Measurements from ENCODE around the gene IL1RL1. TPM values are rescaled to one million over a fixed set of nuclear protein-coding genes. Genes with fewer than 3 reads are reported as not detected.
A peak's percentile ranks its signal among the peaks of the same experiment; 100 is the strongest.
"Not testable (repeated sequence)": the region's sequence is repeated elsewhere in the genome, so short reads cannot be mapped to it uniquely, and the experiment has no call there.

IL1RL1 gene
- total RNA-seq, 1 donor from 2014 or later, result 0.90 TPM

DNA sequence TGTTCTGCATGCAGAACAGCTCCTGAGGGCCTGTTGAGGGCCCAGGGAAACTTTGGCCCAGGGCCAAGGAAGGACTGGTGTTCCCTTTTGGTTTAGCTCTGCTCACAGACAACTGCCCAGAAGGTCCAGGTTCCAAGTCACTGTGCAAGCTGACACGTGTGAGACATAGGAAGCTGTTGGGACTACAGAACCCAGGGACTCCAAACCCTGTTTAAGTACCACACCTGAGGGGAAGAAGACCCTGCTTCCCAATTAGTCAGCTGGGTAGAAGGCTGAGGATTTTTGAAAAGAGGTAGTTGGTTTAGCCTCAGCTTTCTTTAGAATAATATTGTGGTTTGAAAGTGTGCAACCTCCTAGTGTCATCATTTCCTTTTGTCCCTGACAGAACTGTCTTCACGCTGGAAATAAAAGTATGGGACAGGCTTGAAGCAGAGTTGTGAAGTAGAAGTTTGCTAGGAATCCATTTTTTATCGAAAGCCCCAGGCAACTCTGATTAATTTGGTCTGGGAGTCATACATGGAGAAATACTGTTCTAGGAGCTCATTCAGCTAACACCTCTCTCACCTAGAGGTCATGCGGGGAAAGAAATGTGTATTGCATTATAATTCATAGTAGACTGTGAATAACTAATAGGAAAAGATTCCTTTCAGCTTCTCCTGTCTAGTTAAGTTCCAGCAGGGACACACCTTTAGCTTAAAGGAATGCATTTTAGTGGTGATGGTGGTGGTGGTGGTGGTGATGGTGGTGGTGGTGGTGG lies 19.9 kb upstream of the IL1RL1 start:
- no peak for DNase-seq (ENCODE audit: low read depth in 2 of 2)

DNA sequence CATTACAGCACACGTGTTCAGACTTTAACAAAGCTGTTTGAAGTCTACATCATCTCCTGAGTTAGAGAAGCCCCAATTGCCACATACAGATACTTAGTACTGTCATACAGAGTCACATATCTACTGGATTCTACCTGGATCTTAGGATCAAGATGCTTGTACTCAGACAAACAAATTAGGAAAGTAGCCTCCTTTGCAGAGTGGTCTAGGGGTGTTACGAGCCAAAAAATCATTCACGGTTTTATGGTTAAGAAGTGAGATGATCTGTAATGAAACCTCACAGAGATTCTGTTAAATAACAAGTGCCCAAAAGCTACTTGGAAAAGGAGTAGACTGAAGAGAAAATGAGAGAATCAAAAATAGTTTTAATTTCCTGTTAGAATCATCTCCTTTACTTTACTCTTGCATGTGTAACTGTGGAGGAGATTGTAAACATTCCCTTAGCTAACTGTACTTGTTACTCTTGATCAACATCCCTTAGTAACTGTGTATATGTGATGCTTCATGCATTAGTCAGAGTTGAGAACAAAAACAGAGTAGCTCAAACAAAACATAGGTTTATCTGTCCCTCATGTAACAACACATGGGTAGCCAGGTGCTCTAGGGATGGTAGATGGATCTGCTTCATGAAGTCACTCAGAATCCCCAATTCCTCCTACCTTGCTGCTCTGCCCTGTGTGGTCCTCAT lies 16.4 kb upstream of the IL1RL1 start:
- DNase-seq (ENCODE audit: low read depth in 2 of 2), result peak in 1 of 2 donors; percentile 9

DNA sequence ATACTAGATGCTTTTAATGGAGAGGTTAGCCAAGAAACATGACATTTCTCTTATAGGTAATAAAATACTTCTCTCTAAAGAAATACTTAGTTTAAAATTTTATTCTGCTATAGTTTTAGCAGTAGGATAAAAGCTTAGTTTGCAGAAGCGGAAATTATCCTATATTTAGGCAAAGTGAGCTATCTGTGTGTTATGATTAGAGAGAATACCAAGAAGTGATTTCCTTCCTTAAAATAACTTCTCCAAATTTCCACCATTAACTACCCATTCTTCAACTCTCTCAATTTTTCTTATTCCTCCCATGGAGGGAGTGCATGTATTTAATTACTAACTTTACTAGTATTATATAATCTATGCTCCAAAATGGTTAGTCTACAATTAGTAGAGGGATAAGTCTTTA lies 15.8 kb upstream of the IL1RL1 start:
- DNase-seq (ENCODE audit: low read depth in 2 of 2), result no peak

DNA sequence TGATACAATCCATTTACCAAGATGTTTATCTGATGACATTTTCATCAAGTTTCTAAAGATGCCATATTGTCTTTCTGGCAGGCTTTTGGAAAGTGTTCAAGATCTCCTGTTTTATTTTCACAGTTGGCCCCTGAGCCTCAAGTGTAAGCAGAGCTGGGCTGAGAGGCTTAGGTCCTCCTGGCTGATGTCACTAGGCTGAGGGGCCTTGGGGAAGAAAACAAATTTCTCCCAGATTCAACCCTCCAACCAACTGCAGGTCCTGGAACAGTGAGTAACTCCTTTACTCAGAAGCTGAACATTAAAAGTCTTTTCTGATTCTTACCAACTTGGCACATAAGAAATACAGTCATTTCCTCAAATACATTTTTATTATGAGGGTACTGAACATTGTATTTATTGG lies 14.9 kb upstream of the IL1RL1 start:
- DNase-seq (ENCODE audit: low read depth in 2 of 2), result no peak

DNA sequence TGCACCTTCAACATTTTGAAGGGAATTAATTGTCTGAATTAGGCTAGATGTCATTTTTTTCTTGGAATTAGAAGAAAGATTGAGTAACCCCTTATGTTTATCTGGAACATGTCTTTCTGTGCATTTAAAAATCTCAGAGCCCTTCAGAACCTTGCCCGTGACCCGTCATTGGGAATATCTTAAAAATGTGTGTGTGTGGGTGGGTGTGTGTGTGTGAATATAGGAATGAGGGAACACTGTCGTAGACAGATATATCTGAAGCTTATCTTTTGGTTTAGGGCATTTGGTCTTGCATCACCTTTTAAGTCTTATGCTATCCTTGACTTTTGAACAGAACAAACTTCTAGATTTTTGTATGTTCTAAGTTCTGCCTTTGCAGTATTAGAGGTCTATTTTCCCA lies 13.5 kb upstream of the IL1RL1 start:
- no peak for DNase-seq (ENCODE audit: low read depth in 2 of 2)

DNA sequence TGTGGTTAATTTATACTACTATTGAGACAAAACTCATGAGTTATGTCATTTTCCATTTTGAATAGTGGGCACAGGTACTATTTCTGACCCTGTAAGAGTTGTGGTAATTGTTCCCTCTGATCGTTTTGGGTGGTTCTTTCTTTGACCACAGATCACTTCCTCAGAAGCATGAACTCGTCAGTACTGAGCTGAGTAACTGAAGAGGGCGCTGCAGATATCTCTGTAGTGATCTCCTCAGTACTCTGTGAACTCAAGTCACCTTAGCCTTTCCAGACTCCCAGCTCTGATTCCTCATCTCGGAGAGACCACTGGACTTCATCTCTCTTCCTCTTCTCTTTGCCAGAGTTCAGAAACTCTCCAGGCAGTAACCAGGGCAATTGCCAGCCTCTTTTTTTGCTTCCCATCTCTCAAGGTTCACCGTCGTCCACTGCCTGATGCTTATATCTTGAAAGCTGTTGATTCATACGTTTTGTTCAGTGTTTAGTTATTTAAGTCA lies 9.4 kb upstream of the IL1RL1 start:
- DNase-seq (ENCODE audit: low read depth in 2 of 2), result peak in 1 of 2 donors; percentile 32

DNA sequence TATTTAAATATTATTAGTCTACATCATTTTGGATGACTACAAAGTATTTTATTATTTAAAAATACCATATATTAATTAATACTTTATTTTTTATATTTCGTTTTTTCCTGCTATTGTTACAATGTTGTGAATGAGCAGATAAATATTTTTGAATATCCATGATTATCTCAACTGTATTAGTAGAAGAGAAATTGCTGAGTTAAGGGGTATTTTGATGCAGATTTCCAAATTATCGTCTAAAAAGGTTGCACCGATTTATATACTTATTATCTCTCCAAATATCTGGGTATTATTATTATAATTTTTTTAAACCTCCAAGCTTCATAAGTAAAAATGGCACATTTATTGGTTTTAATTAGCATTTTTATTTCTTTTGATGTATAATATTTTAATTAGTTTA lies 8.9 kb upstream of the IL1RL1 start:
- no peak for DNase-seq (ENCODE audit: low read depth in 2 of 2)

DNA sequence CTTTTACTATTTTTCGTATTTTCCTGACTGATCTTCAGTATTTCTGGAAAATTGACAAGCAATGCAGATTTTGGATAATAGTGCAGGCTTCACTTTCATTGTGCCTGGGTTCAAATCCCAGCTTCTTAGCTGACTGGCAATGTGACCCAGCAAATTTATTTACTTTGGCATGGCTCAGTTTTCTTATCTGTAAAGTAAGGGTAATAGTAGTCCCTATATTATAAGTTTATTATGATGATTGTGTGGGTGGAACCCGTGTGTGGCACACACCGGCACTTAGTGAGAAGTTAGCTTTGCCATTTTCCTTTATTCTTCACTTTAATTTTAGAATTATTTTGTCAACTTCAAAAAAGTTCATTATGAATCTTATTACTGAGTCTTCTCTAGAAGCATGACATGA lies 7.8 kb upstream of the IL1RL1 start:
- no peak for DNase-seq (ENCODE audit: low read depth in 2 of 2)

DNA sequence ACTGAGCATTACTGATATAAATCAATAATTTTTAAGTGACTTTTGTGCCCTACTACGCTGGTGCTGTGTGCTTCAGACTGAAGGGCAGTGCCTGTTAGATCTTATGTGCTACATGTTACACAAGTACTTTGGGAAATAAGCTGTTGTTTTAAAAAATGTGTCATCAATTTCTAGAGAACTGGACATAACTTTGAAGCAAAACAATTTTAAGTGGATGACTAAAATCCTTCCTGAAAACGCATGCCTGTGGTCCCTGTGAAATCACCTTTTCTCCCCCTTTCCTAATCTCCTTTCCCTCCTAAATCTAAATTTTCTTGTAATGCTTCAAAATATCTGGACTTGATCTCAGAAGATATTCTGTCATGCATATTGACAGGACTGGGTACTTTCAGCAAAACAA lies 7.1 kb upstream of the IL1RL1 start:
- DNase-seq (ENCODE audit: low read depth in 2 of 2), result peak in 1 of 2 donors; percentile 55

DNA sequence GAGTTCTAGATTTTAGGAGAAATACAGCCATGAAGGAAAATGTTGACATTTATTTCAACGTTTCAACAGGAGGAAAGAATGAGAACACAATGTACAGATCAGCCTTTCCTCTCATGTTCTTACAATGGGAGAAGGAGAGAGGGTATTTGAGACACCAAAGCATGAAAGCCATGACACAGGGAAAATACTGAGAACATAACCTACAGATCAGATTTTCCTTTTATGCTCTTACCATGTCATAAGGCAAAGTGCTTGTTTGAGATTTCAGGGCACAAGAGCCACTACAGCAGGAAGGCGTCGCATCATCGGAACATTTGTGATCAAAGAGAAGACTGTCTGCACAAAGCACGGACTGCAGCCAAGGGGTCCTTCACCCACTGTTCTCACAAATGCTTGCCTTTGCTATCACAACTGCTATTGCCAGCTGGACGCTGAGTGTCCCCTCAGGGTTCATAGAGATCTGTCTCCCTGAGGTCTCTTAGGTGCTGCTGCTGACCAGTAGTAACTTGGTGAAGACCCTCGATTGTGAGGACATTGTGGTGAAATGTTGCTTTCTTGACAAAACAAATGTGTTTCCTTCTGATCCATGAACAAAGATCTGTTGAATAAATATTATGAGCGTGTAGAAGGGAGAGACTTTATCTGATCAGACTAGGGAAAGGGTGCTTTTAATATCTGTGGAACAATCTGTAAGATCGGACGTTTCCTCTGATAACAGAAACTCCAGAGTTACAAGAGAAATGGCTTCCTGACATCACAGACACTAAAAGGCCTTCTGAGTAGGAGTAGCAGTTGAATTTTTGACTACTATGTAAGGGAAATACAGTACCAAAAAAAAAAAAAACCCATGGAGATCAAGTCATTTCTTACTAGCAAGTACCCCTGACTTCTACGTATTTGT lies 6.4 kb upstream of the IL1RL1 start:
- DNase-seq (ENCODE audit: low read depth in 2 of 2), result peak in 1 of 2 donors; percentile 75

DNA sequence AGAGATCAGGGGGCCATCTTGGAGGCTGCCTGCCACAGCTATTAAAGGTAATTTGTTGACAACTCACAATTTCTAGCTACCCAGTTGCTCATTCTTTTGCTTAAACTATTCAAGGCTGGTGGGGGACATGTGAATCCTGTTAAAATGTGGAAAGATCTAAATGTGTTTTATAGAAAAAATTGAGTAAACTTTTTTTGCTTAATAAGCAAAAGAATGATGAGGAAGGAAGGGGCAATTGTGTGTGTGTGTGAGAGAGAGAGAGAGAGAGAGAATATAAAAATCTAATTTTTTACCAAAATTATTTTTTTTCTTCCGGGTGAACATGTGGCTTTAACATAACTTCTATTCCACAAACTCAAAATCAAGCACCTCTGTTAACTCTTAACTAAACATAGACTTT lies 5.2 kb upstream of the IL1RL1 start:
- no peak for DNase-seq (ENCODE audit: low read depth in 2 of 2)

DNA sequence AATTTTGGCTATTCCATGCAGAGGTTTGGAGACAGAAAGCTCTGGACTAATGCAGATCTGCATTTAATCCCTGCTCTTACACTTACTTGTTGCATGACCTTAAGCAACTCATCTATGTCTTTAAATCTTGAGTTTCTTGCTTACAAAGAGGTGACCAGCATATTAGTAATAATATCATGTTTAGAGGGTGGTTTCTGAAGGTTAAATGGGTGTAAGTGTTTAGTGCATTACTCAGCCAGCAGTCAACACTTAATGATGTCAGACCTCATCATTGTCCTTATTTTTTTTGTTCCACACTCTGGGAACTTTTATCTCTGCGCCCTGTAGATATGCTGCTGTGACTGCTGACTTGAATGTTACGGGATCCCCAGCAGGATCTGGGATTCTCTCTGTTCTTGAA lies 1.7 kb downstream of the IL1RL1 start:
- DNase-seq (ENCODE audit: low read depth in 2 of 2), result peak in 1 of 2 donors; percentile 35

DNA sequence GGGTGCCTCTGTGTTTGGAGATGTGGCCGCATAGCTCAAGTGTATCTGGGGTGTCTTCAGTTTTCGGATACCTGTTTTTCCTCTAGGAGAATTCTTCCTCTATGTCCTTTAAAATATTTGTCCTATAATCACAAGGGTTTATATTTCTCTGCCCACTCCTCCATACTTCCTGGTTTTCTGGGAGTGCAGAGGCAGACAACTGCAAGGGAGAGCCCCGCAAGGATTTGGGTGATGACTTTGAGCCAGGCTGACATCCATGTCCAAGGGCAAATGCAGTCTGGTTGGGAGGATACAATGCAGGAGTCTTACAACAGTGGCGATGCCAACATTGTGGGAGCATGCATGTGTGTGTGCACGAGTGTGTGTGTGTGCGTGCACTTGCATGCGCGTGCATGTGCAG lies 2.1 kb downstream of the IL1RL1 start:
- DNase-seq (ENCODE audit: low read depth in 2 of 2), result no peak

DNA sequence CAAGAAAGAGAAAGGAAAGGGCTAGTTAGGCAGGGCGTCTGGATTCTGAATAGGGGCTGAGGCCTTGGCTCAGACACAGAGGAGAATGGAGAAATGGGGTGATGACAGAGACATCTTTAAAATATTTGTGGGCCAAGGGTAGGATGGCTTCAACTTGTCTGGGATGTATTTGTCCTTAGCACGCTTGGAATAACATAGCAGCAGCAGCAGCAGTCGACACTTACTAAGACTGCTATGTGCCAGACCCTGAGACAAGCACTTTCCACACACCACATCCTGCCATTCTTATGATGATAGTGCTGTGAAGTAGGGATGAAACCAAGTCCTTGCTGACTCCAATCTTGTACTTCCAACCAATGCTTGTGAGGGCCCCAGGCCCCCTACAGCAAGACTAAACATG lies 2.6 kb downstream of the IL1RL1 start:
- DNase-seq (ENCODE audit: low read depth in 2 of 2), result no peak

DNA sequence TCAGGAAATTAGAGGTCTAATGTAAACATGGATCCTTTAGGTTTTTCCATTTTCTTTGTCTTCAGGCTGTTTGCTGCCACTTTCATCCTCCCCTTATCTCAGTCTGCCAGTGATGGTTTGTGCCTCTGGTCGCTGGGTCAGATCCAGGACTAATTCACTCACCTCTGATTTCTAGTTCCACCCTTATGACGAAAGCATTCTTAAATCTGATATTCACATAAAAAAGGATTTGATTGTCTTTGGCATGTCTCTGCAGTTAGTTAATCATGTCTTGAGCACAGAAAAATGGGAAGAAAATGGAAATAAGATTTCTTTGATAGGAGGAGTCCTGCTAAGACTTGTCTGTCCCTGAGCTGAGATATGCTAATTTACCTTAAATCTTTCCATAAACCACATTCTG lies 4.6 kb downstream of the IL1RL1 start:
- peak in 1 of 2 donors; percentile 33 for DNase-seq (ENCODE audit: low read depth in 2 of 2)

DNA sequence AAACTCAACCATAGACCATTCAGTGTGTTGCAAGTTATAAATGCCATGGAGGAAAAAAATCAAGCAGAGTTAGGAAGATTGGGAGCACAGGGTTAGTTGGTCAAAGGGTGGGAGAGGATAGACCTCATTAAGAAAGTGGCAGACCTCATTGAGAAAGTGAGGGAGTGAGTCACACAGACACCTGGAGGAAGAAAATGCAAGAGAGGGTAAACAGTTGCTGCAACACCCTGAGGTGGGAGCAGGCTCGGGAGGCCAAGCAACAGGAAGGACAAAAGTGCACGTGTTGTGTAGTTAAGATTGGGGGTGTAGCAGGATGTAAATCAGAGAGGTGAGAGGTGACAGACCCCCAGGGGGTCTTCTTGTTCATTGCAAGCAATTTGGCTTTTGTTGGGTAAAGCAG lies 6.4 kb downstream of the IL1RL1 start:
- DNase-seq (ENCODE audit: low read depth in 2 of 2), result peak in 1 of 2 donors; percentile 7

DNA sequence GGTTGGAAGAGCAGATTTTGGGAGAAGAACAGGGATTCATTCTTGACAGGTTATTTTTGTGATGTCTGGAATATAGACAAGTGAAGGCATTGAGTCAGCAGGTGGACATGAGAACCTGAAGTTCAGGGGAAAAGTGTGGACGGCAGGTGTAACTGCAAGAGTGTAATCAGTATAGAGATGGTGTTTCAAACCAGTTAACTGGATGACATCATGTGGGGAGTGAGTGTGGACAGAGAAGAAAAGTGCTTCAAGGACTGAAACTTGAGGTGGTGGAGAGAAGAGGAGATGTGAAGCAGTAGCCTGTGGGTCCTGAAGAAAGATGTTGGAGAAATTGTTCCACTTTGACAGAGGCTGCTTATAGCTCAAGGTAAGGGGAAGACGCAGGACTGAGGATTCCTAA lies 7.1 kb downstream of the IL1RL1 start:
- DNase-seq (ENCODE audit: low read depth in 2 of 2), result no peak

DNA sequence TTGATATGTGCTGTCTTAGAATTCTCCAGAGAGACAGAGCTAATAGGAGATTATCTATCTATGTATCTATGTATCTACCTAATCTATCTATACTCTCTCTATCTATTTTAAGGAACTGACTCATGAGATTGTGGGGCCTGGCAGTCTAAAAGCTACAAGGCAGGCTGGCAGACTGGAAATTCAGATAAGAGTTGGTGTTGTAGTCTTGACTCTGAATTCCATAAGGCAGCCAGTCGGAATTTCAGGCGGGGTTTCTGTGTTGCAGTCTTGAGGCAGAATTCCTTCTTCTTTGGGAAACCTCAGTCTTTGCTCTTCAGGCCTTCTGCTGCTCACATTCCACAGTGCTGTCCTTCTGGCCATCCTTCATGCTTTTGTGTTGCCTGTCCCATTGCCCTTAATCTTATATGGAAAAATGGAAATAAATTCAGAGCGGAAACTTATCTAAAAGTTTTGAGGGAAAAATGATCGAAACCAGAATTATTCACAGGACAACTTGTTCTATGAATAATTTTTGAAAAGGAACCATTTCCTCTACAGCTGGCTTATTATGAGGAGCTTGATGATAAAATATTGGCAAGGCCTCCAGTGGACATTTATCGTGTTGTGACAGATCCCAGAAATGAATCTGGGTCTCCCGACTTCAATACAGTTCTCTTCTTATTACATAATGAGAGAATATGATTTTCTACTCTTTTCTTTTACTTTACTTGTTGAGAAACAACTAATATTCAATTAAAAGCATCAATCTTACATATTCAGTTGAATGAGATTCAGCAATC lies 10.8 kb downstream of the IL1RL1 start:
- no peak for DNase-seq (ENCODE audit: low read depth in 2 of 2)

DNA sequence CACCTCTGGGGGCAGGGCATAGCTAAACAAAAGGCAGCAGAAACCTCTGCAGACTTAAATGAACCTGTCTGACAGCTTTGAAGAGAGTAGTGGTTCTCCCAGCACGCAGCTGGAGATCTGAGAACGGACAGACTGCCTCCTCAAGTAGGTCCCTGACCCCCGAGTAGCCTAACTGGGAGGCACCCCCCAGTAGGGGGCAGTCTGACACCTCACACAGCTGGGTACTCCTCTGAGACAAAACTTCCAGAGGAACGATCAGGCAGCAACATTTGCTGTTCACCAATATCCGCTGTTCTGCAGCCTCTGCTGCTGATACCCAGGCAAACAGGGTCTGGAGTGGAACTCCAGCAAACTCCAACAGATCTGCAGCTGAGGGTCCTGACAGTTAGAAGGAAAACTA lies 13.6 kb downstream of the IL1RL1 start:
- DNase-seq (ENCODE audit: low read depth in 2 of 2), result not testable (repeated sequence)

DNA sequence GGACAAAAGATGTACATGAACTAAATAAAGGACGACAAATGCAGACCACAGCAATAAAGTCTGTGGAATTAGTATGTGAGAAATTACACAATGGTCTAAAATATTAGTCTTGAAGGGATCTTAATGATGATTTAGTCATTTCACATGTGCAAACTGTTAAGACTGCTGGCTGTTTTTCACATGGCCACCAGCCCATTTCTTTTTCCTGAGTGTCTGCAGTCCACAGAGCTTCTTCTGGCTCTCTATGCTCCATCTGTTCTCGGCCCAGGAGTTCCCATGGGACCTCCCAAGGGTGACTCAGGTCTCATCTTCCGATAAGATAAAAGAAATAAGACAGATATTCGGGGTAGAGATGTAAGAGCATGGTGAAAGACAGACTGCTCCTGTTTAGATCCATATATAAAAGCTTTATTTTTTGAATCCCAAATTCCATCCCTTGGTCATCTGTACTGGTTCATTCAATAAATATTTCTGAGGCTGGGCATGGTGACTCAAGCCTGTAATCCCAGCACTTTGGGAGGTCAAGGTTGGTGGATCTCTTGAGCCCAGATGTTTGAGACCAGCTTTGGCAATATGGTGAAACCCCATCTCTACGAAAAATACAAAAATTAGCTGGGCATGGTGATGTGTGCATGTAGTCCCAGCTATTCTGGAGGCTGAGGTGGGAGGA lies 20.1 kb downstream of the IL1RL1 start:
- DNase-seq (ENCODE audit: low read depth in 2 of 2), result no peak

DNA sequence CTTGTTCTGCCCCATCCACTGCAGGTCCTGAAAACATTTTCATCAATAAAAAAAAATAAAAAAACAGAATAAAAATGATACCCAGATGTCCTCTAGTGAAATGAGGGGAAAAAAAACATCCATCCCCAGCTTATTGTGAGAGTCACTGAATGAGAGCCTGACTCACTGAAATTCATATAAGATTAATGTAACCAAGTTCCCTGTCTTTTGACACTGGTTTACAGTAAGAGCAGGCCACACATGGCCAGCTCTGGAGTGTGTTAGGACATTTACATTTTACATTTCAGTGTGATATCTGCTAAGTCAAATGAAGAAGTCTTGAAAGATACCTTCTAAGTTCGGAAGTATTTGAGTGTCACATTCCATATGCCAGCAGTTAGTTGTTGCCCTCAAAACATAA lies 23.1 kb downstream of the IL1RL1 start:
- DNase-seq (ENCODE audit: low read depth in 2 of 2), result no peak
